Mesothelial cell of epicardium (in vitro differentiated cells): ENCODE data around the gene HS2ST1. TPM values are rescaled to one million over a fixed set of nuclear protein-coding genes. Genes with fewer than 3 reads are reported as not detected.

Source experiments
- DNase-seq, 2 experiments: peaks; one replicate each; pipeline ENCODE4 v3.0.0; 2021; ENCODE audit warnings: low spot score in 2 of 2; ENCODE audit not compliant: unreplicated experiment in 2 of 2
- H3K27ac Mint-ChIP-seq: 2 replicates; pipeline ENCODE4 v1.8.0; 2021; ENCODE audit warnings: mixed read lengths
- H3K27me3 Mint-ChIP-seq: 2 replicates; pipeline ENCODE4 v1.8.0; 2021; ENCODE audit warnings: low read depth, mixed read lengths
- H3K36me3 Mint-ChIP-seq: 2 replicates; pipeline ENCODE4 v1.8.0; 2021; ENCODE audit warnings: mixed read lengths
- H3K4me1 Mint-ChIP-seq: 2 replicates; pipeline ENCODE4 v1.8.0; 2021; ENCODE audit warnings: mixed read lengths
- H3K4me3 Mint-ChIP-seq: 2 replicates; pipeline ENCODE4 v1.8.0; 2021; ENCODE audit warnings: mild to moderate bottlenecking, moderate library complexity, mixed read lengths
- H3K9me3 Mint-ChIP-seq: 2 replicates; pipeline ENCODE4 v1.8.0; 2021; ENCODE audit warnings: mixed read lengths
- CTCF ChIP-seq: fragments of 200-600 bp; sonication (generic); IDR thresholded peaks from one replicate; pipeline ENCODE4 v1.5.0; 2021; ENCODE audit warnings: antibody characterized with exemption; ENCODE audit not compliant: unreplicated experiment
- total RNA-seq: library from RNA; stranded (reverse); gene quantifications from 3 replicates; pipeline ENCODE4 v1.2.1, GENCODE V29; 2021

Gene HS2ST1
- total RNA-seq, 1 donor from 2014 or later = 40.2 TPM

- no peaks in the 10 kb centered on the region for H3K36me3 Mint-ChIP-seq
- H3K9me3 Mint-ChIP-seq = no peaks in the 10 kb centered on the region
- no peak overlapping the region for H3K4me3 Mint-ChIP-seq
- H3K27me3 Mint-ChIP-seq = peaks cover 18% of the 10 kb centered on the region
- peaks cover 9% of the 10 kb centered on the region for H3K4me1 Mint-ChIP-seq
- H3K27ac Mint-ChIP-seq = no peak overlapping the region
- DNase-seq = no peak
- TF ChIP-seq CTCF = no peak
These were observed 222.3 kb downstream of the HS2ST1 start for GRCh38 chr1:87136607-87137341.

GRCh38 chr1:87137342-87137739 is 222.9 kb downstream of the HS2ST1 start:
- Mint-ChIP-seq H3K36me3 (no peaks in the 10 kb centered on the region), H3K4me3 (no peak overlapping the region), H3K9me3 (no peaks in the 10 kb centered on the region), H3K27ac (no peak overlapping the region), H3K27me3 (peaks cover 16% of the 10 kb centered on the region), H3K4me1 (peaks cover 7% of the 10 kb centered on the region)
- DNase-seq = no peak
- no peak for TF ChIP-seq CTCF

GRCh38 chr1:87140831-87141540 is 226.6 kb downstream of the HS2ST1 start:
- no peak overlapping the region for H3K4me3 Mint-ChIP-seq
- H3K36me3 Mint-ChIP-seq = no peaks in the 10 kb centered on the region
- no peaks in the 10 kb centered on the region for H3K9me3 Mint-ChIP-seq
- no peak overlapping the region for H3K27ac Mint-ChIP-seq
- peaks cover 2% of the 10 kb centered on the region for H3K27me3 Mint-ChIP-seq
- no peak for DNase-seq
- H3K4me1 Mint-ChIP-seq = peaks cover 7% of the 10 kb centered on the region
- TF ChIP-seq CTCF = no peak

- Mint-ChIP-seq H3K4me3 (no peak overlapping the region), H3K27ac (no peak overlapping the region), H3K27me3 (peaks cover 7% of the 10 kb centered on the region), H3K36me3 (no peaks in the 10 kb centered on the region), H3K9me3 (no peaks in the 10 kb centered on the region), H3K4me1 (peaks cover 6% of the 10 kb centered on the region)
- TF ChIP-seq CTCF = no peak
- no peak for DNase-seq
These were observed 227.1 kb downstream of the HS2ST1 start for GRCh38 chr1:87141556-87141955.

- H3K4me3 Mint-ChIP-seq = no peak overlapping the region
- no peak for DNase-seq
- peaks cover 18% of the 10 kb centered on the region for H3K27me3 Mint-ChIP-seq
- H3K4me1 Mint-ChIP-seq = no peaks in the 10 kb centered on the region
- no peak overlapping the region for H3K27ac Mint-ChIP-seq
- H3K36me3 Mint-ChIP-seq = no peaks in the 10 kb centered on the region
- TF ChIP-seq CTCF = no peak
- no peaks in the 10 kb centered on the region for H3K9me3 Mint-ChIP-seq
These were observed 229.1 kb downstream of the HS2ST1 start for GRCh38 chr1:87143413-87144135.
